Measurements from ENCODE around the gene DGAT2L6.

Gene DGAT2L6

GRCh38 chrX:70132877-70133302 lies 44.4 kb upstream of the DGAT2L6 start:
- peaks cover 3% of the 10 kb centered on the region for H3K4me1 ChIP-seq (ENCODE audit: insufficient read depth, poor library complexity, severe bottlenecking)
- no peaks in the 10 kb centered on the region for H3K27me3 ChIP-seq (ENCODE audit: insufficient read depth, poor library complexity, severe bottlenecking)
- H3K4me3 ChIP-seq (ENCODE audit: severe bottlenecking) = peak overlapping the region; percentile 76
- ATAC-seq (ENCODE audit: low read depth) = no peak; the same call in 2 of the 3 replicates
- peaks cover 5% of the 10 kb centered on the region; the same call in 1 of the 2 replicates for H3K36me3 ChIP-seq (ENCODE audit: low read depth)
- no peak for DNase-seq (ENCODE audit: low spot score)
- H3K9me3 ChIP-seq (ENCODE audit: severe bottlenecking) = no peaks in the 10 kb centered on the region
- H3K27ac ChIP-seq (ENCODE audit: poor library complexity, severe bottlenecking) = peak overlapping the region; percentile 50
- no peak for TF ChIP-seq CTCF (IDR thresholded peaks at IDR 0.05; ENCODE audit: poor library complexity, severe bottlenecking)

GRCh38 chrX:70133303-70134115 lies 43.8 kb upstream of the DGAT2L6 start, which contains the start of gene IGBP1:
TSS of gene IGBP1 (plus strand) at chrX:70133447. CDS start at chrX:70133948, 501 bp downstream.
- DNase-seq (ENCODE audit: low spot score) (peak; percentile 68), ATAC-seq (ENCODE audit: low read depth) (peak; percentile 88)
- Histone ChIP-seq H3K4me3 (ENCODE audit: severe bottlenecking) (peak within 1 kb of the TSS; percentile 76), H3K36me3 (ENCODE audit: low read depth) (peaks cover 5% of the 10 kb centered on the region; the same call in 1 of the 2 replicates), H3K9me3 (ENCODE audit: severe bottlenecking) (no peaks in the 10 kb centered on the region), H3K4me1 (ENCODE audit: insufficient read depth, poor library complexity, severe bottlenecking) (peaks cover 3% of the 10 kb centered on the region), H3K27me3 (ENCODE audit: insufficient read depth, poor library complexity, severe bottlenecking) (no peaks in the 10 kb centered on the region), H3K27ac (ENCODE audit: poor library complexity, severe bottlenecking) (peak within 1 kb of the TSS; percentile 50)
- TF ChIP-seq CTCF (IDR thresholded peaks at IDR 0.05; ENCODE audit: poor library complexity, severe bottlenecking) = peak; percentile 66

- no peak for DNase-seq (ENCODE audit: low spot score)
- peak overlapping the region; percentile 76 for H3K4me3 ChIP-seq (ENCODE audit: severe bottlenecking)
- peaks cover 3% of the 10 kb centered on the region for H3K4me1 ChIP-seq (ENCODE audit: insufficient read depth, poor library complexity, severe bottlenecking)
- TF ChIP-seq CTCF (IDR thresholded peaks at IDR 0.05; ENCODE audit: poor library complexity, severe bottlenecking) = no peak
- H3K36me3 ChIP-seq (ENCODE audit: low read depth) = peaks cover 5% of the 10 kb centered on the region; the same call in 1 of the 2 replicates
- no peaks in the 10 kb centered on the region for H3K27me3 ChIP-seq (ENCODE audit: insufficient read depth, poor library complexity, severe bottlenecking)
- H3K9me3 ChIP-seq (ENCODE audit: severe bottlenecking) = no peaks in the 10 kb centered on the region
- peak; percentile 12 for ATAC-seq (ENCODE audit: low read depth)
- peak overlapping the region; percentile 50 for H3K27ac ChIP-seq (ENCODE audit: poor library complexity, severe bottlenecking)
Observed at GRCh38 chrX:70134116-70134477, 43.2 kb upstream of the DGAT2L6 start.

GRCh38 chrX:70138622-70139021 lies 38.7 kb upstream of the DGAT2L6 start:
- H3K36me3 ChIP-seq (ENCODE audit: low read depth) = peaks cover 14% of the 10 kb centered on the region; the same call in 1 of the 2 replicates
- peaks cover 3% of the 10 kb centered on the region for H3K4me1 ChIP-seq (ENCODE audit: insufficient read depth, poor library complexity, severe bottlenecking)
- H3K9me3 ChIP-seq (ENCODE audit: severe bottlenecking) = no peaks in the 10 kb centered on the region
- TF ChIP-seq CTCF (IDR thresholded peaks at IDR 0.05; ENCODE audit: poor library complexity, severe bottlenecking) = no peak
- no peaks in the 10 kb centered on the region for H3K27me3 ChIP-seq (ENCODE audit: insufficient read depth, poor library complexity, severe bottlenecking)
- ATAC-seq (ENCODE audit: low read depth) (no peak), DNase-seq (ENCODE audit: low spot score) (no peak)
- no peak overlapping the region for H3K27ac ChIP-seq (ENCODE audit: poor library complexity, severe bottlenecking)
- H3K4me3 ChIP-seq (ENCODE audit: severe bottlenecking) = no peak overlapping the region

GRCh38 chrX:70139736-70140135 lies 37.5 kb upstream of the DGAT2L6 start:
- Histone ChIP-seq H3K36me3 (ENCODE audit: low read depth) (peaks cover 14% of the 10 kb centered on the region; the same call in 1 of the 2 replicates), H3K4me1 (ENCODE audit: insufficient read depth, poor library complexity, severe bottlenecking) (no peaks in the 10 kb centered on the region), H3K4me3 (ENCODE audit: severe bottlenecking) (no peak overlapping the region), H3K27me3 (ENCODE audit: insufficient read depth, poor library complexity, severe bottlenecking) (no peaks in the 10 kb centered on the region), H3K9me3 (ENCODE audit: severe bottlenecking) (no peaks in the 10 kb centered on the region), H3K27ac (ENCODE audit: poor library complexity, severe bottlenecking) (no peak overlapping the region)
- no peak for TF ChIP-seq CTCF (IDR thresholded peaks at IDR 0.05; ENCODE audit: poor library complexity, severe bottlenecking)
- ATAC-seq (ENCODE audit: low read depth) (no peak), DNase-seq (ENCODE audit: low spot score) (no peak)
